ENCODE data around the gene FBXO17. TPM values are rescaled to one million over a fixed set of nuclear protein-coding genes. Genes with fewer than 3 reads are reported as not detected.

The FBXO17 gene
- polyA plus RNA-seq, 2 of the 4 experiments (the other 2 are of a cell fraction), result 68.1 to 112 TPM

DNA sequence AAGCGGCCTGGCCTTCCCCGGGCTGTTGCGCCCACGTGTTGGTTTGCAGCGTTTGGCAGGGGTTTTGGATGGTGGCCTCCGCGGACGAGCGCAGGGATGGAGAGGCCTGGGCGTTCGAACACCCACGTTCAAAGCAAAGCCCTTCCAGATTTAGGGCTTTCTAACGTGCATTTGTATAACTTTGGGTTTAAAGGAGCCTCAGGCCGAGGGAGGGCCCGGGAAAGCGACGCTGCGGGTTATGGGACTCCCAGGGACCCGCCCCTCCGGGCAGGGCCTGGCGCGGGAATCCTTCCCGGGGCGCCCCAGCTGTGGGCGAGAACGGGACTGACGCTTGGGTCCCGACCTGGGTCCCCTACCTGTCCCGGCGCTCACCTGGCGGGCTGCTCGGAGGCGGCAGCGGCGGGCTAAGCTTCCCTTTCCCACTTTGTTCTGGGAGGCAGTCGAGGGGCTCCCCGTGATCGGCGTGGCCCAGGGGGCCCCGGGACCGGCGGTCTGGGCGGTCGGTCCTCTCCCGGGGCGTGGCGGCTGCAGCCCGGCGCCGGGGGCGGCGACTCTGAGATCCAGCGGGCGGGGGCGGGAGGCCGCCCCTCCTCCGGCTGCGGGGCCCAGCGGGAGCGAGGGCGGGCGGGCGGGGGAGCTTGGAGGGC lies at the start of gene FBXO17 (continued):
- TF ChIP-seq MAZ (IDR thresholded peaks at IDR 0.05; ENCODE audit: borderline replicate concordance, low read depth, low read length), result no peak
- TF ChIP-seq CHD4 (IDR thresholded peaks at IDR 0.05; ENCODE audit: borderline replicate concordance), result peak; percentile 51; the same call in 1 of the 2 replicates
- TF ChIP-seq, protein P1, sequence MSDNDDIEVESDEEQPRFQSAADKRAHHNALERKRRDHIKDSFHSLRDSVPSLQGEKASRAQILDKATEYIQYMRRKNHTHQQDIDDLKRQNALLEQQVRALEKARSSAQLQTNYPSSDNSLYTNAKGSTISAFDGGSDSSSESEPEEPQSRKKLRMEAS (IDR thresholded peaks at IDR 0.05), result peak; percentile 100
- no peak for TF ChIP-seq CEBPB (IDR thresholded peaks at IDR 0.05)
- peak; percentile 82 for TF ChIP-seq PHF8 (IDR thresholded peaks at IDR 0.05; ENCODE audit: borderline replicate concordance, low read depth)
- TF ChIP-seq SREBF2 (IDR thresholded peaks at IDR 0.05), result no peak; the same call in 1 of the 2 replicates
- peak; percentile 41 for TF ChIP-seq POLR2A (IDR thresholded peaks at IDR 0.05; ENCODE audit: low read length)
- TF ChIP-seq HDAC2 (IDR thresholded peaks at IDR 0.05), result peak; percentile 92
- no peak for TF ChIP-seq ESRRA (IDR thresholded peaks at IDR 0.05; ENCODE audit: borderline replicate concordance, low read length)
- TF ChIP-seq, protein P2, sequence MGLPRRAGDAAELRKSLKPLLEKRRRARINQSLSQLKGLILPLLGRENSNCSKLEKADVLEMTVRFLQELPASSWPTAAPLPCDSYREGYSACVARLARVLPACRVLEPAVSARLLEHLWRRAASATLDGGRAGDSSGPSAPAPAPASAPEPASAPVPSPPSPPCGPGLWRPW (IDR thresholded peaks at IDR 0.05), result no peak
- TF ChIP-seq, protein P3, sequence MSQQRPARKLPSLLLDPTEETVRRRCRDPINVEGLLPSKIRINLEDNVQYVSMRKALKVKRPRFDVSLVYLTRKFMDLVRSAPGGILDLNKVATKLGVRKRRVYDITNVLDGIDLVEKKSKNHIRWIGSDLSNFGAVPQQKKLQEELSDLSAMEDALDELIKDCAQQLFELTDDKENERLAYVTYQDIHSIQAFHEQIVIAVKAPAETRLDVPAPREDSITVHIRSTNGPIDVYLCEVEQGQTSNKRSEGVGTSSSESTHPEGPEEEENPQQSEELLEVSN (IDR thresholded peaks at IDR 0.05; ENCODE audit: borderline replicate concordance, low read depth), result peak; percentile 97
- TF ChIP-seq RNF2 (IDR thresholded peaks at IDR 0.05; ENCODE audit: borderline replicate concordance, low read depth), result peak; percentile 93; the same call in 1 of the 2 replicates

DNA sequence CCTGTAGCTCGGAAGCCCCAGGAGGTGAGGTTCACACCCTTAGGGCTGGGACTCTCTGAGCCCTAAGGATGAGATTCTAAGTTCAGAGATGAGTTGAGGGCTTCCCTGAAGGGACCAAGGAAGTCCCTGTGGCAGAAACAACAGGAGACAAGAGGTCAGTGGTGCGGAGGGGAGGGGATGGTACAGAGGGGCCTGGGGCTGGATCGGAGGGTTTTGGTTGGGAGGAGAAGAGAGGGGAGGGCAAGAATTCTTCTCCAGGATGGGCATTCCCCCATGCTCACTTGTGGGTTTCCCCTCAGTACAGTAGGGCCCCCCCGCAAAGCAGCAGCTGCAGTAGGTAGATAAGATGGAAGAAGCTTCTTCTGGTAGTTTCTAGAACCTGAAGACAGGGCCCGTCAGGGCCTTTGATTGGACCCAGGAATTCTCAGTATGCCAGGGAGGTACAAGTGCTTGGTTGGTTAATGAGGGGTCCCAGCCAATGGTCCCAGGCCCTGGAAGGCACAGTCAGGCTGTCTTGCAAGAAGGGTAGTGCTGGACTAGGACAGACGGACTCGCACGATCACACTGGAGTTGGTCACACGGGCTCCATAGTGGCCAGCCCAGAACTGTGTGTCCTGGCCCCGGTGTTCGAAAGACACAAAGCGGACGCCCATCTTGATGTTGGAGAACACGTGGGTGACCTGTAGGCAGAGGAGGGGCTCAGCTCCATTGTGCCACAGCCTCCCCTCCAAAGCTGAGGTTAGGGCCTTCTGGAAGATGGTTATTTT lies 49.5 kb upstream of the FBXO17 start:
- WGBS (ENCODE audit: missing lambda C conversion rate), result 87% methylated on average over 14 of the region's 14 CpGs
- H3K4me1 ChIP-seq, result peaks cover under 1% of the 10 kb centered on the region; the same call in 1 of the 3 replicates
- ATAC-seq (peak; percentile 17 to 43; a peak in 1 of 6 replicates), DNase-seq (ENCODE audit: low read depth in 1 of 2, low spot score in 1 of 2) (no peak), FAIRE-seq (no peak)
- H3K4me2 ChIP-seq, result no peak overlapping the region
- TF ChIP-seq RFX5 (IDR thresholded peaks at IDR 0.05), result no peak
- TF ChIP-seq, protein P4, sequence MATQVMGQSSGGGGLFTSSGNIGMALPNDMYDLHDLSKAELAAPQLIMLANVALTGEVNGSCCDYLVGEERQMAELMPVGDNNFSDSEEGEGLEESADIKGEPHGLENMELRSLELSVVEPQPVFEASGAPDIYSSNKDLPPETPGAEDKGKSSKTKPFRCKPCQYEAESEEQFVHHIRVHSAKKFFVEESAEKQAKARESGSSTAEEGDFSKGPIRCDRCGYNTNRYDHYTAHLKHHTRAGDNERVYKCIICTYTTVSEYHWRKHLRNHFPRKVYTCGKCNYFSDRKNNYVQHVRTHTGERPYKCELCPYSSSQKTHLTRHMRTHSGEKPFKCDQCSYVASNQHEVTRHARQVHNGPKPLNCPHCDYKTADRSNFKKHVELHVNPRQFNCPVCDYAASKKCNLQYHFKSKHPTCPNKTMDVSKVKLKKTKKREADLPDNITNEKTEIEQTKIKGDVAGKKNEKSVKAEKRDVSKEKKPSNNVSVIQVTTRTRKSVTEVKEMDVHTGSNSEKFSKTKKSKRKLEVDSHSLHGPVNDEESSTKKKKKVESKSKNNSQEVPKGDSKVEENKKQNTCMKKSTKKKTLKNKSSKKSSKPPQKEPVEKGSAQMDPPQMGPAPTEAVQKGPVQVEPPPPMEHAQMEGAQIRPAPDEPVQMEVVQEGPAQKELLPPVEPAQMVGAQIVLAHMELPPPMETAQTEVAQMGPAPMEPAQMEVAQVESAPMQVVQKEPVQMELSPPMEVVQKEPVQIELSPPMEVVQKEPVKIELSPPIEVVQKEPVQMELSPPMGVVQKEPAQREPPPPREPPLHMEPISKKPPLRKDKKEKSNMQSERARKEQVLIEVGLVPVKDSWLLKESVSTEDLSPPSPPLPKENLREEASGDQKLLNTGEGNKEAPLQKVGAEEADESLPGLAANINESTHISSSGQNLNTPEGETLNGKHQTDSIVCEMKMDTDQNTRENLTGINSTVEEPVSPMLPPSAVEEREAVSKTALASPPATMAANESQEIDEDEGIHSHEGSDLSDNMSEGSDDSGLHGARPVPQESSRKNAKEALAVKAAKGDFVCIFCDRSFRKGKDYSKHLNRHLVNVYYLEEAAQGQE (IDR thresholded peaks at IDR 0.05), result no peak
- TF ChIP-seq JUNB (IDR thresholded peaks at IDR 0.05), result no peak
- TF ChIP-seq HOXB13 (CRISPR knock-in tag; IDR thresholded peaks at IDR 0.05; ENCODE audit: low read depth), result no peak
- TF ChIP-seq CHD2 (IDR thresholded peaks at IDR 0.05; ENCODE audit: low read length, partially characterized antibody), result no peak
- TF ChIP-seq KDM1A (IDR thresholded peaks at IDR 0.05; ENCODE audit: low read depth), result no peak
- no peak for TF ChIP-seq FOSB (CRISPR knock-in tag; IDR thresholded peaks at IDR 0.05)
- no peak for TF ChIP-seq SREBF2 (IDR thresholded peaks at IDR 0.05)
- H3K9me3 ChIP-seq, result peaks cover 3% of the 10 kb centered on the region; the same call in 2 of the 3 replicates
- no peak overlapping the region for H3K27ac ChIP-seq
- ChIA-PET CTCF (interaction anchor here (1.1 to 5.8 kb wide), 6 partner anchors 8 to 63 kb away, joined by 3 to 30 read pairs (median 9); partner anchors contain the start of gene FBXO17), POLR2A (no interaction called here)
- H3K4me3 ChIP-seq, result no peak overlapping the region
